AG08395 (cell line): ENCODE data around the gene CDC42BPA.
A peak's percentile ranks its signal among the peaks of the same experiment; 100 is the strongest.
"Not testable (repeated sequence)": the region's sequence is repeated elsewhere in the genome, so short reads cannot be mapped to it uniquely, and the experiment has no call there.

ENCODE experiments used
- DNase-seq: peaks from one replicate; pipeline ENCODE4 v3.0.0; 2012; ENCODE audit warnings: mixed read lengths, low spot score

Gene CDC42BPA

DNA sequence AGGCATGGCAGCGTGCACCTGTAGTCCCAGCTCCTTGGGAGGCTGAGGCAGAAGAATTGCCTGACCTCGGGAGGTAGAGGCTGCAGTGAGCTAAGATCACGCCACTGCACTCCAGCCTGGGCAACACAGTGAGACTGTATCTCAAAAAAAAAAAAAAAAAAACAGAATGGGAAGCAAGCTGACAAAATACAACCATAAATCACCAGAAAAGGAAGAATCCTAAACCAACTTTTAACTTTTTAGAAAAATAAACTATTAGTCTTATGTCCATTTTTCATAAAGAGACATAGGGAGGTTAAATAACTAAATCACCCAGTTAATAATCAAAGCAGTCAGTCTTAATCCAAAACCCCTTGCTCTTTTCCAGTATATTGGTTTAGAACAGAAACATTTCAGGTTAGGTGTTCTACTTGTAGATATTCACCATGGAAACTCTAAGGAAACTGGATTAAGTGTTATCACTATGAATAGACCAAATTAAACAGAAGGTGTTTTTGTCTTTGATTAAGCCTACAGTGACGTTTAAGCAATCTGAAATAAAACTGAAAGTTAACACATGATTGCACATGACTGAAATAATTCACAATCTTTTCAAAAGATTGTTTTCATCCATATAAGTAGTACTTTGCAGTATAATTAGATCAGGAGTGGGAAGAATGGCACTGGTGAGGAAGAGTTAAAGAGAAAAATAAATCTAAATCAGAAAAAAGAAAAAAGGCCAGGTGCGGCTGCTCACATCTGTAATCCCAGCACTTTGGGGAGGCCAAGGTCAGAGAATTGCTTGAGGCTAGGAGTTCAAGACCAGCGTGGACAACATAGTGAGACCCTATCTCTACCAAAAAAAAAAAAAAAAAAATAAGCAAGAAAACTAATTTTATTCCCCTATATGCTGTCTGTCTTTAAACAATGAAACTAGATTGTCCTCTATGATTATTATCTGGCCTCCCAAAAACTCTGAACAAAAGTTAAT, 9.6 kb downstream of the CDC42BPA start:
- DNase-seq, result no peak

- no peak for DNase-seq
These were observed 11.6 kb downstream of the CDC42BPA start for GRCh38 chr1:227306689-227307088.

DNA sequence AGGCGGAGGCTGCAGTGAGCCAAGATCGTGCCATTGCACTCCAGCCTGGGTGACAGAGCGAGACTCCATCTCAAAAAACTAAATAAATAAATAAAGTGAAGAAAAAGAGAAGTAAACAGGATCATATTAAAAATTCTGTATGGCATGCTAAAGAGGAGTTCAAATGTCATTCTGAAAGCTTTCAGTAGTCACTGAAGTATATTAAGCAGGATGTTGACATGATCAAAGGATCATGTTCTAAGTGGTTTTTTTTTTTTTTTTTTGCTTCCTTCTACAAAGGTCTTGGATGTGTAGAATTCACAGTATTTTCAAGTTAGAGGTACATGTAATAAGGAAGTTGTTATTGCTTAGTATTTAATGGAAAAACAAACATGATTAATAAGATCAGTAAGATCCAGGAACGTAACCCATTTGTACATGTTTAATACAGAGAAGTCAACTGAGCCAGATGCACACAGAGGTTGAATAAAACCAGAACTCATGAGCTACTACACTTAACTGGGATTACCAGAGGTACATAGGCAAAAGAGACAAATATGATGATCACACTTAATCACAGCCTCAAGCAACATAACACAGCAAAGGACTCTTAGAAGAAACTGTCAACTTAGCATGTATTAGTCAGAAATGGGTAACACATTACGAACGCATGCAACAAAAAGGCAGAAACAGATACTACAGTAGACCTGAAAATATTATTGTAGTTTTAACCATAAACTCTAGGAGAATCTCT, 12.2 kb downstream of the CDC42BPA start:
- no peak for DNase-seq

DNA sequence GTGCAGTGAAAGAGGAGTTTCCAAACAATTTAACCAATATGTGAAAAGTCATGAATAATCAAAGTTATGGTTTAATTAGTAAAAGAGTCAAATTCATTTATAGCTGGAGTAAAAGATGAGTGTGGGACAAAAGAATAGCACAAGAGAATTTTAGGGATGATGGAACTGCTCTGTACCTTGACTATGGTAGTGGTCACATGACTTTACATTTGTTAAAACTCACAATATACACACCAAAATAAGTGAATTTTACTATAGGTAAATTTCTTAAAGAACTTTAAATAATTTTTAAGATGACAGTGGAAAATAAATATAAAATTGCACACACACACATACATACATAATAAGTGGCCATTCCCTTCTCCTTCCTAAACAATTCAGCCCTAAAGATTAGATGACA, 13.6 kb downstream of the CDC42BPA start:
- no peak for DNase-seq

- DNase-seq, result no peak
These were observed 14.6 kb downstream of the CDC42BPA start for GRCh38 chr1:227303662-227304061.

- DNase-seq, result no peak
These were observed 17.6 kb downstream of the CDC42BPA start for GRCh38 chr1:227300682-227301081.

DNA sequence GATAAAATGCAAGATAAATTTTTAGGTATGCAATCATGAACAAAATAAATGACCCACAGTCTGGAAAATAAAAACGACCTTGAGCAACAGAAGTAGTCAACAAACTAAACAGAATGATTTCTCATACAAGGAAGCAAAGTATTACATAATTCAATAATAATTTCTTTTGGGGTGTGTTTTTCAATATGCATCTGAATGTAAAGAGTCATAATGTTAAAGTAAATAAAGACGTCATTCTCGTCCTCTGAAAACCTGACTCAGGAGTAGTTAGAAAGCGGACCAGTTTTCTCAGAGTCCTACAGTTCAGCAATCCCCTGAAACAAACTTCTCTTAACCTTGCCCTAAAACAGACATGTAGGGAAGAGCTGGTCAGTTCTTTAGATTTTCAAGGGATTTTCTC, 18.6 kb downstream of the CDC42BPA start:
- DNase-seq, result no peak

DNA sequence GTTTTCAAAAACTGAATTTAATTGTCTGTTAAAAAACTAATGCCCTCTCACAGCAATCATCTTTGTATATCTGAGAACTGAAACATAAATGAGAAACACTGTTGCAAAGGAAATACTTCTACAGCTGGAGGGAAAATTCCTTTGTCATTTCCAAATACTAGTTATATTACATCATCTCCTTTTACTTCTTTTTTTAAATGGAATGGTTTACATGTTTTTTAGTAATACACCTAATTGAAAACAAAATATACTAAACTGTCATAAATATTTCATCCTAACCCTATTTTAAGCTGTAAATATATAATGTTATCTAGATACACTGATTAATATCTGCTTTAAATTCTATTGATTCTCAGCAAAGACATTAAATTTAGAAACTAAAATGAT, 19.1 kb downstream of the CDC42BPA start:
- DNase-seq, result peak; percentile 36

GRCh38 chr1:227298512-227299240, 19.6 kb downstream of the CDC42BPA start:
- no peak for DNase-seq

GRCh38 chr1:227297073-227297793, 21.1 kb downstream of the CDC42BPA start:
- DNase-seq, result no peak

DNA sequence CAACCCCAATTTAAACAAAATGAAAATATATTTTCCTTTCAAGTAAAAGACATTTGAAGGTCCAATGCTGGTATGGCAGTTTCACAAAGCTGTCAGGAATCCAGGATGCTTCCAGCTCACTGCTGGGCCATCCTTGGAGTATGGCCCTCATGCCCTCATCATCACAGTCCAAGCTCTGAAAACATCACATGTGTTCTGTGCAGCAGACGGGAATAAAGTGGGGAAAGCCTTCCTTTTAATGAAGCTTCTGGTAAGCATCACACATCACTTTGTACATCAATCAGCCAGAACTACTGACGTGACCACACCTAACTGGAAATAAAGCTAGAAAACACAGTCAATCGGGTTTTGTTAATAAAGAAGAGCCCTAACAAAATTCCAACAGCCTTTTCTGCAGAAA, 22.7 kb downstream of the CDC42BPA start:
- DNase-seq, result no peak

GRCh38 chr1:227285745-227286144, 32.5 kb downstream of the CDC42BPA start:
- DNase-seq, result no peak

- DNase-seq, result no peak
These were observed 36.9 kb downstream of the CDC42BPA start for GRCh38 chr1:227281371-227281770.

GRCh38 chr1:227280836-227281235, 37.5 kb downstream of the CDC42BPA start:
- DNase-seq, result no peak

- DNase-seq, result not testable (repeated sequence)
These were observed 42.1 kb downstream of the CDC42BPA start for GRCh38 chr1:227276156-227276693.

- DNase-seq, result no peak
These were observed 44.7 kb downstream of the CDC42BPA start for GRCh38 chr1:227273557-227273956.

GRCh38 chr1:227272428-227272827, 45.9 kb downstream of the CDC42BPA start:
- no peak for DNase-seq

- no peak for DNase-seq
These were observed 47.7 kb downstream of the CDC42BPA start for GRCh38 chr1:227270554-227270953.

DNA sequence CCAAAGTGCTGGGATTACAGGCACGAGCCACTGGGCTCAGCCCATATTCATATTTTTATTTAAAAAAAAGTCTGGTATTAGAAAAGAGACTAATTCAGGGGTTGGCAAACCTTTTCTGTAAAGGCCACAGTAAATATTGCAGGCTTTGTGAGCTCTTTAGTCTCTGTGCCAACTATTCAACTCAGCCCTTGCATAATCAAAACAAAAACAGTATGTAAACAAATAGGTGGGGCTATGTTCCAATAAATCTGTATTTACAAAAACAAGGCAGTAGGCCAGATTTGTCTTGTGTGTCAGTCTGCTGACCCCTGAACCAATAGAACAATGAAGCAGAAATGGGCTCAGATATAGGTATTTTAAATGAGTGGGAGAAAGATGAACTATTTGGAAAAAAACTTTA, 49.3 kb downstream of the CDC42BPA start:
- no peak for DNase-seq

DNA sequence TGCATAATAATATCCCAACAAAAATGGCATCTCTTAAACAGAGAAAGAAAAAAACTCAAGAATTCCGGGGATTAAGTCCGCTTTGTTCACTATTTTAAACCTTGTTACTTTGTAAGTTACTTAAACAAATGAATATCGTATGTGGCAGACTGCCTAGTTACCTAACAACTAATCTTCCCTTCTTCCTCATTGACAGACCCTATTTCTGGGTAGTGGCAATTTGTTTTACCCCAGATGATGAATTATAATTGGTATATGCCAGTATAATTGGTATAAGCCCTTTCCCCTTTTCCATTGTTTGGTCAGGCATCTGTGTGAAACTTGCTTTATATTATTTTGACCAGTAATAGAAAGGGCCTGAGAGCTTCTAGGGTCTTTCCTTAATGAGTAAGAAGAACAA, 52.4 kb downstream of the CDC42BPA start:
- no peak for DNase-seq

DNA sequence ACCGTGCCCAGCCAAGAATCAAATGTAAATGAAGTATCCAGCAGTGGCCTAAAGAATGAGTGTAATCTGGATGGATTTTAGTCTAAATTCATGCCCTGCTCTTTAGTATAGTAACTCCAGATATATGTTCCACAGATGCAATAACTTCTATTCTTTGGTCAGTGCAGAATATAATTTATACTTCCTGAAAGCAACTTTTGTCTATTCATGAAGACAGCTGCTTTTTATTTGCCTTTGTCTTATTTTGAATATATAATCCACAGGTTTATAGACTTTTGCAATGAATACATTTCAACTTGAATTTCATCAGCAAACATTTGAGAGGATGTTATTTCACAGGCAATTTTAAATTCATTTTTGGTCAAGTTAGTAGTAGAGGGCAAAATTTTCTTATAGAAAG, 54.4 kb downstream of the CDC42BPA start:
- no peak for DNase-seq

- DNase-seq, result no peak
These were observed 56.8 kb downstream of the CDC42BPA start for GRCh38 chr1:227261501-227261900.
